ENCODE results near the gene MKRN3. TPM values are rescaled to one million over a fixed set of nuclear protein-coding genes. Genes with fewer than 3 reads are reported as not detected.

The MKRN3 gene
- polyA plus RNA-seq, 2 of the 4 experiments (the other 2 are of a cell fraction): 3.6 to 3.7 TPM

DNA sequence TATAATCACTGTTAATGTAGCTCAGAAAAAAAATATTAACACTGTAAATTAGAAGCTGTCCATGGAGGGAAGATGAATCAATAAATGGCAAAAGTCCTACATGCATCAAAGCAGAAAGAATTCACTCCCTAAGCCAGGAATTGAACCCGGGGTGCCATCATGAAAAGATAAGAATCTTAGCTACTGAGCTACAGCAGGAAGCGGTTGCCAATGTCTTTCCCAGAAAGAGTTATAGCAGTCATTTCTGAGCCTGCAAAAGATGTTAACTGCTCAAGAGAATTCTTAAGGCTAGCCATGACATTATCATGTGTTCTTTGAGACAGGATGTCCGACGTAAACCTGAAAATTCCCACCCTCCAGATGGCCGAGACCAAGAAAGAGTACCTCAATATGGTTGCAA is 47.4 kb upstream of the MKRN3 start:
- FAIRE-seq: no peak
- CTCF ChIA-PET: interaction anchor here (0.8 to 0.9 kb wide), 2 partner anchors 21 to 23 kb away, joined by 3 read pairs; no protein-coding TSS in a partner anchor

DNA sequence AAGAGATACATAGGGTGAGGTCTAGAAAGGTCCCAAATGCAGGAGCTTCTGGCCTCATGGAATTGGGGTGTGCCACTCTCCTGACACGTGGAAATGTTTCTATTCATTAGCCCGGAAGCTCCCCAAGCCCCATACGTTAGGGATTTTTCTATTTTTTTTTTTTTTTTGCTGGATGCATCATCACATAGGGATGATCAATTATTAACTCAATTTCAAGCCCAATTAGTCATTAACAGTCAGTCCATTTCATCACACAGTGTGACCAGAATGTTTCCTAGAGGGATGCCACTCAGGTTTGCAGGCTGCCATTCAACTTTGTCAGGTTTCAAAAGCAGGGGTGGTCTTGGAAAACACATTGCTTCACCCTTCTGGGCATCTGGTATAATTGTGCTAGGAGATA is 40.7 kb upstream of the MKRN3 start:
- 57% methylated on average over 3 of the region's 3 CpGs for WGBS (ENCODE audit: missing lambda C conversion rate)
- H3K4me3 ChIP-seq: no peak overlapping the region
- ATAC-seq: no peak
- CTCF ChIA-PET: no interaction called here
- POLR2A ChIA-PET: no interaction called here
- H3K4me1 ChIP-seq: no peaks in the 10 kb centered on the region
- no peaks in the 10 kb centered on the region for H3K9me3 ChIP-seq
- no peak overlapping the region for H3K4me2 ChIP-seq
- TF ChIP-seq RNF2 (IDR thresholded peaks at IDR 0.05; ENCODE audit: borderline replicate concordance, low read depth): no peak
- TF ChIP-seq NR3C1 (IDR thresholded peaks at IDR 0.05): no peak
- TF ChIP-seq JUNB (IDR thresholded peaks at IDR 0.05): no peak
- no peak for TF ChIP-seq CHD4 (IDR thresholded peaks at IDR 0.05; ENCODE audit: borderline replicate concordance)
- no peak for TF ChIP-seq HEYL (CRISPR knock-in tag; IDR thresholded peaks at IDR 0.05)
- TF ChIP-seq, protein P1, sequence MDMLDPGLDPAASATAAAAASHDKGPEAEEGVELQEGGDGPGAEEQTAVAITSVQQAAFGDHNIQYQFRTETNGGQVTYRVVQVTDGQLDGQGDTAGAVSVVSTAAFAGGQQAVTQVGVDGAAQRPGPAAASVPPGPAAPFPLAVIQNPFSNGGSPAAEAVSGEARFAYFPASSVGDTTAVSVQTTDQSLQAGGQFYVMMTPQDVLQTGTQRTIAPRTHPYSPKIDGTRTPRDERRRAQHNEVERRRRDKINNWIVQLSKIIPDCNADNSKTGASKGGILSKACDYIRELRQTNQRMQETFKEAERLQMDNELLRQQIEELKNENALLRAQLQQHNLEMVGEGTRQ (IDR thresholded peaks at IDR 0.05): no peak
- TF ChIP-seq POLR2A (IDR thresholded peaks at IDR 0.05; ENCODE audit: low read length): no peak
- no peak for TF ChIP-seq PHF8 (IDR thresholded peaks at IDR 0.05; ENCODE audit: borderline replicate concordance, low read depth)
- no peak for TF ChIP-seq RCOR1 (IDR thresholded peaks at IDR 0.05; ENCODE audit: low read depth, low read length)
- TF ChIP-seq EP300 (IDR thresholded peaks at IDR 0.05): no peak
- no peak for TF ChIP-seq EHF (CRISPR knock-in tag; IDR thresholded peaks at IDR 0.05)
- no peak for FAIRE-seq
- H3K27ac ChIP-seq: no peak overlapping the region
- DNase-seq (ENCODE audit: low read depth in 1 of 2, low spot score in 1 of 2): no peak

More for the DNA sequence above, 47.4 kb upstream of the MKRN3 start:
- POLR2A ChIA-PET: no interaction called here
- Histone ChIP-seq H3K4me2 (no peak overlapping the region), H3K4me3 (no peak overlapping the region), H3K4me1 (no peaks in the 10 kb centered on the region), H3K27ac (no peak overlapping the region), H3K9me3 (no peaks in the 10 kb centered on the region)
- TF ChIP-seq JUNB (IDR thresholded peaks at IDR 0.05) (no peak), EHF (CRISPR knock-in tag; IDR thresholded peaks at IDR 0.05) (no peak), HOXA7 (CRISPR knock-in tag; IDR thresholded peaks at IDR 0.05) (no peak), FOSL2 (IDR thresholded peaks at IDR 0.05) (no peak), FOSL2 (CRISPR knock-in tag; IDR thresholded peaks at IDR 0.05) (no peak), POLR2A (IDR thresholded peaks at IDR 0.05; ENCODE audit: low read length) (no peak), HOXB5 (CRISPR knock-in tag; IDR thresholded peaks at IDR 0.05) (no peak), KDM1A (IDR thresholded peaks at IDR 0.05; ENCODE audit: low read depth) (no peak), MAZ (IDR thresholded peaks at IDR 0.05; ENCODE audit: borderline replicate concordance, low read depth, low read length) (no peak), MYC (IDR thresholded peaks at IDR 0.05; ENCODE audit: borderline replicate concordance, low read length) (no peak), FOXS1 (CRISPR knock-in tag; IDR thresholded peaks at IDR 0.05) (no peak), HDAC2 (IDR thresholded peaks at IDR 0.05) (no peak), GATA3 (IDR thresholded peaks at IDR 0.05; ENCODE audit: borderline replicate concordance) (no peak), POLR2AphosphoS2 (conservative IDR thresholded peaks at IDR 0.05; ENCODE audit: low read length) (no peak)
- TF ChIP-seq, protein P2, sequence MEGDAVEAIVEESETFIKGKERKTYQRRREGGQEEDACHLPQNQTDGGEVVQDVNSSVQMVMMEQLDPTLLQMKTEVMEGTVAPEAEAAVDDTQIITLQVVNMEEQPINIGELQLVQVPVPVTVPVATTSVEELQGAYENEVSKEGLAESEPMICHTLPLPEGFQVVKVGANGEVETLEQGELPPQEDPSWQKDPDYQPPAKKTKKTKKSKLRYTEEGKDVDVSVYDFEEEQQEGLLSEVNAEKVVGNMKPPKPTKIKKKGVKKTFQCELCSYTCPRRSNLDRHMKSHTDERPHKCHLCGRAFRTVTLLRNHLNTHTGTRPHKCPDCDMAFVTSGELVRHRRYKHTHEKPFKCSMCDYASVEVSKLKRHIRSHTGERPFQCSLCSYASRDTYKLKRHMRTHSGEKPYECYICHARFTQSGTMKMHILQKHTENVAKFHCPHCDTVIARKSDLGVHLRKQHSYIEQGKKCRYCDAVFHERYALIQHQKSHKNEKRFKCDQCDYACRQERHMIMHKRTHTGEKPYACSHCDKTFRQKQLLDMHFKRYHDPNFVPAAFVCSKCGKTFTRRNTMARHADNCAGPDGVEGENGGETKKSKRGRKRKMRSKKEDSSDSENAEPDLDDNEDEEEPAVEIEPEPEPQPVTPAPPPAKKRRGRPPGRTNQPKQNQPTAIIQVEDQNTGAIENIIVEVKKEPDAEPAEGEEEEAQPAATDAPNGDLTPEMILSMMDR (IDR thresholded peaks at IDR 0.05): no peak
- TF ChIP-seq, protein P3, sequence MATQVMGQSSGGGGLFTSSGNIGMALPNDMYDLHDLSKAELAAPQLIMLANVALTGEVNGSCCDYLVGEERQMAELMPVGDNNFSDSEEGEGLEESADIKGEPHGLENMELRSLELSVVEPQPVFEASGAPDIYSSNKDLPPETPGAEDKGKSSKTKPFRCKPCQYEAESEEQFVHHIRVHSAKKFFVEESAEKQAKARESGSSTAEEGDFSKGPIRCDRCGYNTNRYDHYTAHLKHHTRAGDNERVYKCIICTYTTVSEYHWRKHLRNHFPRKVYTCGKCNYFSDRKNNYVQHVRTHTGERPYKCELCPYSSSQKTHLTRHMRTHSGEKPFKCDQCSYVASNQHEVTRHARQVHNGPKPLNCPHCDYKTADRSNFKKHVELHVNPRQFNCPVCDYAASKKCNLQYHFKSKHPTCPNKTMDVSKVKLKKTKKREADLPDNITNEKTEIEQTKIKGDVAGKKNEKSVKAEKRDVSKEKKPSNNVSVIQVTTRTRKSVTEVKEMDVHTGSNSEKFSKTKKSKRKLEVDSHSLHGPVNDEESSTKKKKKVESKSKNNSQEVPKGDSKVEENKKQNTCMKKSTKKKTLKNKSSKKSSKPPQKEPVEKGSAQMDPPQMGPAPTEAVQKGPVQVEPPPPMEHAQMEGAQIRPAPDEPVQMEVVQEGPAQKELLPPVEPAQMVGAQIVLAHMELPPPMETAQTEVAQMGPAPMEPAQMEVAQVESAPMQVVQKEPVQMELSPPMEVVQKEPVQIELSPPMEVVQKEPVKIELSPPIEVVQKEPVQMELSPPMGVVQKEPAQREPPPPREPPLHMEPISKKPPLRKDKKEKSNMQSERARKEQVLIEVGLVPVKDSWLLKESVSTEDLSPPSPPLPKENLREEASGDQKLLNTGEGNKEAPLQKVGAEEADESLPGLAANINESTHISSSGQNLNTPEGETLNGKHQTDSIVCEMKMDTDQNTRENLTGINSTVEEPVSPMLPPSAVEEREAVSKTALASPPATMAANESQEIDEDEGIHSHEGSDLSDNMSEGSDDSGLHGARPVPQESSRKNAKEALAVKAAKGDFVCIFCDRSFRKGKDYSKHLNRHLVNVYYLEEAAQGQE (IDR thresholded peaks at IDR 0.05): no peak
- no peak for ATAC-seq
- WGBS (ENCODE audit: missing lambda C conversion rate): 67% methylated on average over 5 of the region's 5 CpGs
- peak in 1 of 2 experiments; percentile 27 for DNase-seq (ENCODE audit: low read depth in 1 of 2, low spot score in 1 of 2)
